ENCODE results near the gene PPP1R36. TPM values are rescaled to one million over a fixed set of nuclear protein-coding genes. Genes with fewer than 3 reads are reported as not detected.

The PPP1R36 gene
- total and polyA plus RNA-seq, 2 of the 8 experiments (the other 6 are each of a cell fraction or from before 2014, with no cell fraction given), result 0.39 to 0.93 TPM

DNA sequence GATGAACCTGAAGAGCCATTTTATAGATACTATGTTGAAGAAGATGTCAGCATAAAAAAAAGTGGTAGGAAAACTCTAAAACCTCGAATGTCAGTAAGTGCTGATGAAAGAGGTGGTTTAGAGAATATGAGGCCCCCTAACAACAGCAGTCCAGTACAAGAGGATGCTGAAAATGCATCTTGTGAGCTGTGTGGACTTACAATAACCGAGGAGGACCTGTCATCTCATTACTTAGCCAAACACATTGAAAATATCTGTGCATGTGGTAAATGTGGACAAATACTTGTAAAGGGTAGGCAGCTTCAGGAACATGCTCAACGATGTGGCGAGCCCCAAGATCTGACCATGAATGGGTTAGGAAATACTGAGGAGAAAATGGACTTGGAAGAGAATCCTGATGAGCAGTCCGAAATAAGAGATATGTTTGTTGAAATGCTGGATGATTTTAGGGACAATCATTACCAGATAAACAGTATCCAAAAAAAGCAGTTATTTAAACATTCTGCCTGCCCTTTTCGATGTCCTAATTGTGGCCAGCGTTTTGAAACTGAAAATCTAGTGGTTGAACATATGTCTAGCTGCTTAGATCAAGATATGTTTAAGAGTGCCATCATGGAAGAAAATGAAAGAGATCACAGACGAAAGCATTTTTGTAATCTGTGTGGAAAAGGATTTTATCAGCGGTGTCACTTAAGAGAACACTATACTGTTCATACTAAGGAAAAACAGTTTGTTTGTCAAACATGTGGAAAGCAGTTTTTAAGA lies 27.0 kb upstream of the PPP1R36 start:
- Histone ChIP-seq H3K27ac (ENCODE audit: low read depth, low read length) (no peak overlapping the region), H2AK5ac (ENCODE audit: low read depth, low read length) (no peak overlapping the region), H3K9me3 (ENCODE audit: insufficient read depth in 2 of 2, low read depth in 1 of 2, low read length in 1 of 2) (no peaks in the 10 kb centered on the region; a peak in 1 of 4 replicates), H2AFZ (ENCODE audit: low read length) (no peak overlapping the region), H3K14ac (ENCODE audit: insufficient read length) (no peak overlapping the region), H4K91ac (replicated peaks; ENCODE audit: insufficient read length, low read length) (no peak overlapping the region), H3K18ac (ENCODE audit: extremely low read depth, low read length) (no peak overlapping the region), H2BK5ac (ENCODE audit: low read depth, low read length) (no peak overlapping the region), H3K79me2 (ENCODE audit: control insufficient read depth in 1 of 2, insufficient read depth in 2 of 2, low read length in 2 of 2) (peaks cover 0 to 23% of the 10 kb centered on the region in 2 experiments; a peak in 2 of 4 replicates), H3K27me3 (replicated peaks in 1 of 4; ENCODE audit: control insufficient read depth in 3 of 4, extremely low read depth in 1 of 4, insufficient read depth in 3 of 4, low read length in 3 of 4) (no peaks in the 10 kb centered on the region), H2BK15ac (ENCODE audit: low read length) (no peak overlapping the region), H4K5ac (ENCODE audit: insufficient read length, low read depth, low read length) (no peak overlapping the region), H2BK120ac (replicated peaks; ENCODE audit: low read depth, low read length) (no peak overlapping the region), H4K20me1 (replicated peaks in 1 of 2; ENCODE audit: control insufficient read depth in 1 of 2, insufficient read depth in 2 of 2, low read length in 2 of 2) (peaks cover 1 to 2% of the 10 kb centered on the region in 2 experiments), H3K23me2 (ENCODE audit: low read depth, low read length) (no peaks in the 10 kb centered on the region), H3K4ac (replicated peaks; ENCODE audit: insufficient read length, low read depth, low read length) (no peak overlapping the region), H3K9ac (replicated peaks in 1 of 4; ENCODE audit: extremely low read depth in 1 of 4, low read depth in 3 of 4, low read length in 3 of 4) (no peak overlapping the region), H2BK20ac (ENCODE audit: low read length) (no peak overlapping the region), H3K23ac (ENCODE audit: insufficient read length) (no peak overlapping the region), H2BK12ac (ENCODE audit: low read depth, low read length) (no peak overlapping the region), H3K4me1 (replicated peaks in 1 of 4; ENCODE audit: control insufficient read depth in 3 of 4, insufficient read depth in 4 of 4, low read length in 3 of 4) (no peaks in the 10 kb centered on the region), H3K4me2 (ENCODE audit: insufficient read depth in 1 of 2, low read depth in 2 of 2, low read length in 2 of 2) (no peak overlapping the region), H3K56ac (replicated peaks; ENCODE audit: insufficient read length, low read depth, low read length) (no peak overlapping the region), H3K79me1 (ENCODE audit: low read depth, low read length) (peaks cover 2% of the 10 kb centered on the region; the same call in 1 of the 2 replicates), H3K36me3 (ENCODE audit: control insufficient read depth in 2 of 4, insufficient read depth in 4 of 4, low read length in 3 of 4) (peaks cover 0 to 17% (median 7%) of the 10 kb centered on the region in 4 experiments; a peak in 5 of 8 replicates), H4K8ac (ENCODE audit: extremely low read depth, insufficient read depth, low read length) (no peak overlapping the region; the same call in 1 of the 2 replicates), H3K4me3 (ENCODE audit: extremely low read depth in 1 of 4, insufficient read depth in 2 of 4, low read depth in 3 of 4, low read length in 4 of 4) (no peak overlapping the region)
- DNase-seq (ENCODE audit: low read depth in 1 of 2, low spot score in 2 of 2) (no peak), FAIRE-seq (no peak)
- ChIA-PET CTCF (ENCODE audit: partially characterized antibody) (interaction anchor here (0.8 to 2.7 kb wide), 2 partner anchors 12 kb away, joined by 3 to 20 read pairs; no protein-coding TSS in a partner anchor), POLR2A (ENCODE audit: partially characterized antibody) (interaction anchor here (0.9 to 5.5 kb wide), 5 partner anchors 12 to 68 kb away, joined by 3 to 27 read pairs (median 5); partner anchors contain the start of genes HSPA2 and ZBTB1)
- 86% methylated on average over 9 of the region's 9 CpGs; no CpG with 5 or more reads in 1 of the 2 experiments for WGBS, 2 experiments (ENCODE audit: extremely low coverage in 1 of 2, insufficient coverage in 1 of 2, insufficient read length in 1 of 2, insufficient replicate concordance in 2 of 2, low coverage in 1 of 2, low lambda C conversion rate in 2 of 2, missing lambda C conversion rate in 1 of 2)
- TF ChIP-seq GABPA (IDR thresholded peaks at IDR 0.05; ENCODE audit: borderline replicate concordance, insufficient read depth, low read length) (no peak), CHD1 (IDR thresholded peaks at IDR 0.05; ENCODE audit: low read depth, low read length) (no peak), RAD21 (IDR thresholded peaks at IDR 0.05 in 1 of 2, conservative IDR thresholded peaks at IDR 0.05 in 1 of 2; ENCODE audit: low read depth in 2 of 2, low read length in 2 of 2) (no peak), TCF12 (IDR thresholded peaks at IDR 0.05; ENCODE audit: low read depth, low read length) (no peak), SIRT6 (IDR thresholded peaks at IDR 0.05; ENCODE audit: low read length) (no peak), CHD2 (IDR thresholded peaks at IDR 0.05; ENCODE audit: low read length) (no peak), EZH2 (IDR thresholded peaks at IDR 0.05; ENCODE audit: low read depth, low read length, severe bottlenecking) (no peak)
- TF ChIP-seq, protein P1, sequence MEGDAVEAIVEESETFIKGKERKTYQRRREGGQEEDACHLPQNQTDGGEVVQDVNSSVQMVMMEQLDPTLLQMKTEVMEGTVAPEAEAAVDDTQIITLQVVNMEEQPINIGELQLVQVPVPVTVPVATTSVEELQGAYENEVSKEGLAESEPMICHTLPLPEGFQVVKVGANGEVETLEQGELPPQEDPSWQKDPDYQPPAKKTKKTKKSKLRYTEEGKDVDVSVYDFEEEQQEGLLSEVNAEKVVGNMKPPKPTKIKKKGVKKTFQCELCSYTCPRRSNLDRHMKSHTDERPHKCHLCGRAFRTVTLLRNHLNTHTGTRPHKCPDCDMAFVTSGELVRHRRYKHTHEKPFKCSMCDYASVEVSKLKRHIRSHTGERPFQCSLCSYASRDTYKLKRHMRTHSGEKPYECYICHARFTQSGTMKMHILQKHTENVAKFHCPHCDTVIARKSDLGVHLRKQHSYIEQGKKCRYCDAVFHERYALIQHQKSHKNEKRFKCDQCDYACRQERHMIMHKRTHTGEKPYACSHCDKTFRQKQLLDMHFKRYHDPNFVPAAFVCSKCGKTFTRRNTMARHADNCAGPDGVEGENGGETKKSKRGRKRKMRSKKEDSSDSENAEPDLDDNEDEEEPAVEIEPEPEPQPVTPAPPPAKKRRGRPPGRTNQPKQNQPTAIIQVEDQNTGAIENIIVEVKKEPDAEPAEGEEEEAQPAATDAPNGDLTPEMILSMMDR (IDR thresholded peaks at IDR 0.05; ENCODE audit: control extremely low read depth in 1 of 3, insufficient read depth in 1 of 3, low read depth in 1 of 3, low read length in 3 of 3), result no peak
